ENCODE data around the gene BICC1.

BICC1 gene

DNA sequence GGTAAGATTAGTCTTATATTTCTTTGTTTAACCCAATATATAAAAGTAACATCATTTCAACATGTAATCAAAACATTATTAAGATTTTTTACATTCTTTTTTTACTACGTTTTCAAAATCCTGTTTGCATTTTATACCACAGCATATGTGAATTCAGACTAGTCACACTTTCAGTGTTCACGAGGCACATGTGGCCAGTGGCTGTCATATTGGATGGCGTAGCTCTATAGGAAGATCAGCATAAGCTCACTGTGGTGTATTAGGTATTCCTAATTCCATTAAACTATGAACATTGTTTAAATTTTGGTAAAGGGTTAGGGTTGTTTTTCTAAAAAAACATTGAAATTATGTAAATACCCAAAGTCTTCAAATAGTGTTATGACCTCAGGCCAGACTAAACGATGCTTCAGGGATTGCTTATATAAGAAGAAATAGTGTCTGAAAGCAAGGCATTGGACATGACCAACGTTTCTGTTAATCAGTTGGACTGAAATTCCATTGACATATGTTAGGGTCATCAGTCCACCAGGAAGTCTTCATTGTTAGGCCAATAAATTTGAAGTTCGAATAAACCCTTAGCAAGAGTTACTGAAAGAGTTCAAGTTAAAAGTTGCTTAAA lies 97.0 kb downstream of the BICC1 start:
- FAIRE-seq = no peak

DNA sequence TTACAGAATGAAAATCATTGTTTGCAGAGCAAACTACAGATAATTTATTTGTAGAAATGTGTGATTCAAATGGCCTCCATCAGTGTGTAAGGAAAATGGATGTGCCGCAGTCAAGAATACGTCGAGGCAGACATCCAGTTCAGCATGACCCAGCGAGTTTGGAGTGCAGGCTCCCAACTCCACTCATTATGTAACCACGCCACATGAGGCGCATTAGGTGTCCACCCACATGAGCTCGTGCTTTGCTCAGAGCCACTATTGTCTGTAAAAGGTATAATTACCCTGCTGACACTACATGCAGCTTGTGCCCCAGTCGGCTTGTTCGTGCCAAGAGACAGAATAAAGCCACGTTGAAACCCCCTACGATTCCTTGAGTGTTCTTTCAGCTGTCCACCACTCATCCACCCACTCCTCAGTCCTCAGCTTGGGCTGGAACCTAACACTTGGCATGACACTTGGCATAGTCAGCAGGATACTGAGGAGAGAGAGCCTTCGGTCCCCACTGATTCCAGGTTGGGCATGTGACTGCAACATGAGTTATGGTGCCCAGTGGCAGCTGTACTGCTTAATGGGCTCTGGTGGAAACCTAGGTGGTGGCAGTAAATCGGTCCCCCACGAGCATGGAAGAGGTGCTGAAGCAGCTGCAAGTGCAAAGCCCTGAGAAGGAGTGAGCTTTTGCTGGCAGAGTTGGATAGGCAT lies 102.7 kb downstream of the BICC1 start:
- no peak for FAIRE-seq

DNA sequence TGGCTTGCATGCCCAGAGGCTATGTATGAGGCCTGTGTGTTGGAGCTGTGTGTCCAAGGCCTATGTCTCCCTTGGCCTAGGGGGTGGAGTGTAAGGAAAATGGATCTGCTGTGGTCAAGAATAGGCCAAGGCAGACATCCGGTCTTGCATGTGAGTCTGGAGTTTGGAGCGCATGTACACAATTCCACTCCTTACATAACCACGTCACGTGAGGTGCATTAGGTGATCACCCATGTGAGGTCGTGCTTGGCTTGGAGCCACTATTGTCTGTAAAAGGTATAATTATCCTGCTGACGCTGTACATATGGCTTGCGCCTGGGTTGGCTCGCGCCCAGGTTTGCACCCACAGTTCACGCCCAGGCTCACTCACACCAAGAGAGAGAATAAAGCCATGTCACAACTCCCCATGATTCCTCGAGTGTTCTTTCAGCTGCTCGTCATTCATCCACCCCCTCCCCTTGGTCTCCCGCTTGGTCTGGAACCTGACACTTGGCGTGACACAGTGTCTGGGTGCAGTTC lies 105.5 kb downstream of the BICC1 start:
- FAIRE-seq = no peak

DNA sequence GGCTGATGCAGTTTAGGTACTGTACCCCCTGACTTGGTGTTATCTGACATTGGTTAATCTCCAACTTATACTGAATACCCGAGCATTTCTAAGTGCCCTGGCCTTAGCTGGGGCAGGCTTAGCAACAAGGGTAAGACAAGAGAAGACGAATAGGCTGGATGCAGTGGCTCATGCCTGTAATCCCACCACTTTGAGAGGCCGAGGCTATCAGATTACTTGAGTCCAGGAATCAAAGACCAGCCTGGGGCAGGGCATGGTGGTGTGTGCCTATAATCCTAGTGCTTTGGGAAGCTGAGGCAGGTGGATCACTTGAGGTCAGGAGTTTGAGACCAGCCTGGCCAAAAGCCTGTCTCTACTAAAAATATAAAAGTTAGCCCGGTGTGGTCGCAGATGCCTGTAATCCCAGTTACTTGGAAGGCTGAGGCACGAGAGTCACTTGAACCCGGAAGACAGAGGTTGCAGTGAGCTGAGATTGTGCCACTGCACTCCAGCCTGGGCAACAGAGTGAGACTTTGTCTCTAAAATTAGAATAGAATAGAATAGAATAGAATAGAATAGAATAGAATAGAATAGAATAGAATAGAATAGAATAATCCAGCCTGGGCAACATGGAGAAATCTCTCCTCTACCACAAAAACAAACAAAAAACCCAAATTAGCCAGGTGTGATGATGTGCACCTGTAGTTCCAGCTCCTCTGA lies 108.9 kb downstream of the BICC1 start:
- FAIRE-seq = no peak

DNA sequence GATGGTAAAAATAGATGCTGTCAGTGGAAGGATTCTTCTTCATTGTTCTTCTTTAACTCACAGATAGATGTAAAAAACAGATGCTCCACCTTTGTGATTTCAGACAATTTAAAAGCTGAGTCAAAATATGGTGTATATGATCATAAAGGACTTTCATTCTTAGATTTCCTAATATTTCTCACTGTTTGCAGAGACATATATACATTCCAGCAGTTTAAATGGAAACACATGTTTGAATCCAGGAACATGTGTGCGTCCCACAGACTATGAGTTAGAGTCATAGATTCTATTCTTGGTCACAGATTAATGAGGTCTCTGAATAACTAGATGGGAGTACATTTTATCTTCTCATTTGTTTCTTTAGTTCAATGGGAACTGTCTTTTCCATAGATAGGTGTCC lies 109.6 kb downstream of the BICC1 start:
- no peak for FAIRE-seq

DNA sequence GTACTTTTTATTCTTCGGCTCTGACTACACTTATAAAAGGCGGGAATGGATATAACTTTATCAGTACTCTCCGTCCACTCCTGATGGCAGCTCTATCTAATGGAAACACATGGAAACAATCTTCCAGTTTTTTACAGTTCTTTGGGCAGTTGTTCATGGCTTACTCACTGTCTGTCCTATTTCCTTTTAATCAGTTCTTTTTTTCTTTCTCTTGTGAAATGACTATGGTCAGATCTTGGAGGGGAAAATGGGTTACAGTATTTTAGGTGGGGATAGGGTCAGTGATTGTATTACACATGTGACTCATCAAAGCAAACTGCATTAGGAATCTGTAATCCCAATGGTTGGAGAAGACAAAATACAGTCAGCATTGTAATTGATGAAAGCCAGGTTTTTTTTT lies 112.4 kb downstream of the BICC1 start:
- no peak for FAIRE-seq

DNA sequence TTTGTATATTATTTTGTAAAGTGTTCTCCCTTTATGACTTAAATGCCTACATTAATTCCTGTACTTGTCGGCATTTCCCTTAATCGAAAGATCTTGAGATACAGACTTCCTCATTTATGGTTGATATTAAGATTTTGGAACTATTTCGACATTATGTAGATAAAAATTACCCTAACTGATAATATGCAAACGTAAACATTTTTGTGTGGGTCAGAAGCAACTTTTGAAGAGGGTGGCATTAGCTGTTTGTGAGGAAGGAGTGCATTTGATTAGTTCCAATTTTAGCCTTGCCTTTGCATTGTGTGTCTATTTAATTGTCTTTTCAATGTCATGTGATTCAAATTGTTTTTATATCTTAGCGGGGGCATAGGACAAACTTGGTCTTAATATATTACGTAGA lies 114.7 kb downstream of the BICC1 start:
- FAIRE-seq = no peak

DNA sequence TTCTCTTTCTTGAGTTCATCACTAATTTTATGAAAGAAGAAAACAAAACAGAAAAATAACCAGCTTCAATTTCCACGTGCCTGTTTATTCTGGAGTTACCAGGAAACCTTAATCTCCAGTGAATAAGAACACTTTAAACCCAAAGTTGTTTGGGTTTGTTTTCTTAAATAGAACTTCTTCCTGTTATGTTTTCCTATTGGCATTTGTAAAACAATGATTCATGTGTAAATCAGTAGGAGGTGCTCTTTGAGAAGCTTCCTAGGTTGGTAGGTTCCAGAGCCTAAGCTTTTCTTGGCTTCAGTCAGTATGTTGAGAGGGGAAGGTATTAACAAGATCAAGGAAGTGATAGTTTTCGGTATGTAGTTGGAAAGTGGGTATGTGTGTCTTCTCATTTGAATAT lies 119.0 kb downstream of the BICC1 start:
- no peak for FAIRE-seq

DNA sequence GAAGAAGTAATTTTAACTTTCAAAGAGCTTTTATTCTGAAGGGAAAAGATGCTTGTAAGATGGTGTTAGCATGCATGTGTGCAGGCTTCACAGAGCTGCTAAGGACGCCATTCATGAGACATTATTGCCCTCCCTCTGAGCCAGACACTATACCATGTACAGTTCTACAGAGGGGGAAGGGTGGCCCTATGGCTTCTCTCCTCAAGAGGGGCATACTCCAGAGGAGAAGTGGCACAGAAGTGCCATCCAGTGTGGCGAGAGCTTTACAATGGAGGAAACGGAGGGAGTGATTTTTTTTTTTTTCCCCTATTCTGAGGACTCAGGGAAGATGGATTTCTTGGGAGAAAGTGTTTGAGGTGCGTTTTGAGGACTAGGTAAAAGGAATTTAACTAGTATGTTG lies 119.5 kb downstream of the BICC1 start:
- no peak for FAIRE-seq

DNA sequence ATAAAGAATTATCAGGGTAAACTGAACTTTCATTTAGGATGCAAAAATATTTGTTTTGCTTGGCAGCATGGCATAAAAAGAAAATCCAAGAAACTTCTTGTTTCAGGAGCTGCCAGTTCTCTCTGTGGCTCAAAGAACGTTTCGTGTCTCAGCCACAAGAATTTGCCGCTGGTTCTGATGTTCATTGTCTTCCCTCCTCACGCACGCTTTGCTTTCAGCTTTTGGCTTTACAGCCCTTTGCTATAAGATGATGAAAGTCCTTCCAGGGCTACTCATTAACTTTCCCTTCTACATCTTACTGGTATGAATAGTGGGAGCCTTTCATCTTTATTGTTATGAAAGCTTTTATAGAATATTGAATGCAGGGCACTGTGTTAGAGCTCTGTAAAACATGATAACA lies 124.7 kb downstream of the BICC1 start:
- no peak for FAIRE-seq

DNA sequence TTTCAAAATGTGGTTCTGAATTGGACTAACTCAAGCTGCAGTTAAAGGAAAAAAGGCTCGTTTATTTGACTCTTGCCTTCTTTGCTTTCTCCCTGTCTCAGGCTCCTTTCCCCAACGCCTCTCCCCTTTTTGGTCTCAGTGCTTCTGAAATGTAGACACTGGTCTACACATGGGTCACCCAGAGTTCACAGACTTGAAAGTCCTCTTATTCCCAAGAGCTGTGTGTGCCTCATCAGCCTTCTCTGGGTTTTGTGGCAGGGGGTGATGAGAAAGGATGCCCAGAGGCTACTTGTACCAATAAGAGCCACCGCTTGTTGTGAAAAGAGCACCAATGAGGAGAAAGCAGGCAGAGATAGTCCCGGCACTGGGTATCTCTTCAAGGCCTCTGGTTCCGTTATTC lies 125.7 kb downstream of the BICC1 start:
- FAIRE-seq = no peak

DNA sequence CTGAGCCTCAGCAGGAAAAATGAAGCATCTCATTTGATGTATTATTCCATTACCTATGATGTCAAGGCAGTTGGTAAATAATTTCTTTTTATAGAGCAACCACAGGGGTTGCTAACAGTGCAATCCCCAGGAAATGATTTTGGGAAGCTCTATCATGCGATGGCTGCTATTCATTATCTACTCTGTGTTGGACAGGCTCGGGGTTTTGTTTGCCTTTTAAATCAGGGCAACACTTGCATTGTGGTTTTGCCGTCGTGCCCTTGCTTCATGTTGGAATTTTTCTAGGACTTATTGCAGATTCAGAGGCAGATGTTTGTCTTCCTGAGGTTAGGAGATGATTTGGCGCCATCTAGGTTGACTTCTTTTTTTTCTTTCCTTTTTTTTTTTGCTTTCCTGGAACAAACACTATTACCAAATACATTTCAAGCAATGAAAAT lies 128.4 kb downstream of the BICC1 start:
- no peak for FAIRE-seq

DNA sequence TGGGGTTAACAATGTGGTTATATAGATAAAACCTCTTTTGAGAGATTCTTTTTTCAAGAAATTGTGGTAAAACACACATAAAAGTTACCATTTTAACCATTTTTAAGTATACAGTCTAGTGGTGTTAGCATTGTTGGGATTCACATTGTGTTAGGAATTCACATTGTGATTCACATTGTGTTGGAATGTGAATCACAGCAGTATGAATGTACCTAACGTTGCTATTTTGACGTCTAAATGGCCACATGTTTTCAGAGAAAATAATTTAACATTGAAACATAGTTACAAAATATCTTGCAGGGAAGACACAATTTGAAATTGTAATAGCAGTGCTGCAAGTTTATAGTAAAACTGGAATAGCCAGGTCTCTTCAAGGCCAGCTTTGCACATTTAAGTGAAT lies 129.0 kb downstream of the BICC1 start:
- no peak for FAIRE-seq

DNA sequence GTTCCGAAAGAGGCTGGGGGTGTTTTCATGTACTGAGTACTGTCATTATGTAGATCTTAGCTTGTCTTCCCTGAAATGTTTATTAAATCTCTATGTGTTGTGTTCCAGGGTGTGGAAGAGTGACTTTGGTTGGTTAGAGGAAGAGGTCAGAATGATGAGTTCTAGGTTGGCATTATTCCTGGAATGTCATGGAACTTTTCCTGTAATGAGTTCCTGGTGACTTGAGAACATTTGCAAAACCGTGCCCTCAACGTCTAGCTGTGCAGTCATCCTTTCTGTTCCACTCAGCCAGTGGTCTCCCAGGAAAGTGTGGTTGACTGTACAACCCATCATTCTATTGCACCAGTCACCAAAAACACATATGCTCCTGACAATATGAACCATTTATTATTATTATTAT lies 129.6 kb downstream of the BICC1 start:
- no peak for FAIRE-seq

DNA sequence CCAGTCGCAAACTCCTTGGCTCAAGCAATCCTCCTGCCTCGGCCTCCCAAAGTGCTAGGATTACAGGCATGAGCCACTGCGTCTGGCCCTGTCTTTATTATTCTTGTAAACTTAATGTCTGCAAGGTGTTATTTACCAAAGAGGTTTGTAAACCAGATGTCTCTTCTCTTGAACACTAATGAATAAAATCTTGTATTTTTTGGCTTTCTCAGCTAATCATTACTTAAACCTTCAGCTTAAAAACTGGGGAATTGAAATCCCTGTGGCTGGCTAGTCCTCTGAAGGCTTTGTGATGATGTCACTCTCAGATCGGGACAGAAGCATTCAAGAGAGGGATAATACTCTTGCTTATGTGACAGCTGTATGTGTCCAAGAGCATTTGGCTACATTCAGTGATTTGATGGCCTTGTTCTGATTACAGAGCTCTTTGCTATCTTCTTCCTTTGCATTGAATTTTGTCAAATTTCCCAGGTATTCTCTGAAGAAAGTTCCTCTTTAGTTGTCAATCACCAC lies 130.3 kb downstream of the BICC1 start:
- FAIRE-seq = no peak

DNA sequence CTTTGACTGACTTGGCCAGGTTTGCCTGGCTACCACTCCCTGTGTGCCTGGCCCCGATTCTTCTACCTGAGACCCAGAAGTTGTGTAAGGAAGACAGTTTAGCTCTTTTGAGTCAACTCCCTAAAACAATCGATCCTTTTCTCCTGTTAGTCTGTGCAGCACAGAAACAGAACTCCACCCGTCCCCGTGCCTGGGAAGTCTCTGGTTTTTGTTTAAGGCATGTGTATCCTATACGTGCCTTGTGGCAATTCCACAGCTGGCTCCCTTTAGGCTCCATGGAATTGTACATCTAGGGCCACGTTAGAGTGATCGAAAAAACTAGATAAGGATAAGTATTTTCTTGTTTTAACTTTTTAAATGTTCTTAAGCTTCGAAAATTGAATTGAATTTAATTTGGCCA lies 131.6 kb downstream of the BICC1 start:
- no peak for FAIRE-seq

DNA sequence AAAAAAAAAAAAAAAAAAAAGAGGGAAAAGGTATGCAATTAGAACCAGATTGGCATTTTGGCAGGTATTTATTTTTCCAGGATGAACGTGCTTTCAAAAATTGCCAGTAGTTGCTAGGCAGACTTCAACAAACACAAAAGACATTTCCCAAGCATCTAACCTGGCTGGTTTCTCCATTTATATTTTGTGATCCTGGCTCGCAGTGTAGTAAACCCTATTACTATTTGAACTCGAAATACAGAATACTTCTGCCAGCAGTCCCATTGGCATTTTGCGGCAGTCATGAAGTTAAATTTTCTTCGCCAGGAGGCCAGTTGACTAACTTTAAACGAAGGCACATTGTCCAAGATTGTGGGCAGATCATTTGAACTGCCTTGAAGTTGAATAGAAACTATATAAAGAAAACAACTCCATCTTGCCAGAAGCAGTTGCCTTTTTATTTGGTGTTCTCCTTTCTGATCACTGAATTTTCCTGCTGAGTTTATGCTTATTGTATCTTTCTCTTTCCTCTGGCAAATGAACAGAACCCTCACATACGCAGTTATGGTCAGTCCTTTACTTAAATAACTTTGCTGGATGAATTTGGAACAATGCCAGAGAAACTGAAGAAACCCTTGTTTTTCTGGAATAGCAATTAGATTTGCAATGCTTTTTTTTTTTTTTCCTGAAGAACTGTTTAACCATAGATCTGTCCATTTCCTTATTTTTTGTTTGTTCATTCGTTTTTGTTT lies 132.9 kb downstream of the BICC1 start:
- no peak for FAIRE-seq

DNA sequence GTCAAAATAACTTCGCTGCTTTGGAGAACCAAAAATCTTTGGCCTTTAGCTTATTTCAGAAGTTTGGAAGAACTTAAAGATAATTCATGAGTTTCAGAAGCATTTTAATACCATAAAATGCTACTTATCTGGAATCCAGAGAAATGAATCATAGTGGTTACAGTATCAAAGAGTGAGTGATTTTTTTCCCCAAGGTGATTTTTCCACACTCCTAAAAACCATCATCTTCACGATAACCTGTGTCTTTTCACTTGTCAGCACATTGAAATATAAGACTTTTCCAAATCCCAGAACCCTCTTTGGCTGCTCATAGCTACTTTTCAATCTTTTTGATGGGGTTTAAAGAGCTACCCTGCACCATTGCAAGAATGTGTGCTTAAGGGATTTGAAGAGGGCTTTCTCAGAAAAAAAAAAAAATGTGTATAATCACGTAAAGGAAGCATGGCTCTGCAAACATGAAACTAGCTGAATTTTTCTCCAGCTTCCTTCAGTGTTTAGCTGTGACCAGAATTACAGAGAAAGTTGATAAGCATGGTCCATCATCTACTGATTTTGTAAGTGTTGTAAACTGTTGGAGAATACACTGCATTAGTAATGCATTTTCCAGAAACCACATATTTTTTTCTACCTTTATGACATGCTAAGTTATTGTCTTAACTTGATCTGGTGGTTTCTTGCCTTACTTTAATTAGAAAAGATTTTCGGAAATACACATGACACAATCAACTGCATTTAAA lies 134.9 kb downstream of the BICC1 start:
- FAIRE-seq = no peak

DNA sequence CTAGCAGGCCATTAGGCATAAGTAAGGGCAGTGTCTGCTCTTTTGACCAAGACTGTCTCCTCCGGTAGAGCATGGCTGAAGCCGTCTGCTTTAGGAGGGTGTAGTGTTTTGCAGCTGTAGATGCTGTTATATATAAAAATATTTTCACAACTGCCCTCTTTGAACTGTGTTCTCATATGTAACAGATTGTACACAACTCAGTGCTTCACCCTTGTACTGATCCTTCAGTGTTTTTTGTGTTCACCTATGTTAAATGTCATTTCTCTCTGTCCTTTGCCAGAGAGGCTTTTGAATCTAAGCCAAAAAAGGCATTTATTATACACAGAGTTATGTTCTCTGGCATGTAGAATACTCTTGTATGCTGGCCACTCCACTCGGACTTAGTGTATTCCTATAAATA lies 135.5 kb downstream of the BICC1 start:
- FAIRE-seq = no peak

DNA sequence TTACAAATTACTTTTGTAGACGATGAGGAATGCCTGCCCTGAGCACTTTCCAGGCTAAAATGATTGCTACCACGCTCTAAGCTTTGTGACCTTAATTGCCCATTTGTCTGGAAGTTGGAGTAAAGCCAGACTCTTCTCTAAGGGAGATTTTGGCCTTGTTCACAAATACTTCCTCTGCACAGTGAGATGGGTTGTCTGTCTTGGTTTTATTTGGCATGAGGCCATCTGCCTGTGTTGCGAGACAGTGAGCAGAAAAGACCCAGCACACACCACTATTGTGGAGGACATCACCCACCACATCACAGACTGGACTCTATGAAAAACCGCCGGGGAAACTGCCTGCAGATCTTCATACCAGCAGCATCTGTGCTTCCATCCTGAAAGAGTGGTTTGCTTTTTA lies 138.4 kb downstream of the BICC1 start:
- no peak for FAIRE-seq

DNA sequence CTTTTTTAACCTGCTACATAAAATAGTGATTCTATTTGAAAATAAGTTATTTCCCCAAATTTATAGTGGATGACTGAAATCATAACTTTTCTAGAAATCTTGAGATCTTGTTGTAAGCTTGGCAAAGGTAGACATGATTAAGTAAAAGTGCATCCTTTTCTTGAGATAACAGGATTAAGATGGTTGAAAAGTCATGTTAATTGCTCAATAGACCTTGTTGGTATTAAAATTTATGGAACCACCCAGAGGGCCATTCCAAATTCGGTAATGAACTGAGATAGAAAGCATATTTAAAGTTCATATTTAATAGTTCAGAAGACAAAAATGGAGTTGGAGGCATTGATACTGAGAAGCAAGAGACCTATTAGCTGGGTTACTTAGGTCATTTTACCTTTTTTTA lies 139.1 kb downstream of the BICC1 start:
- no peak for FAIRE-seq

DNA sequence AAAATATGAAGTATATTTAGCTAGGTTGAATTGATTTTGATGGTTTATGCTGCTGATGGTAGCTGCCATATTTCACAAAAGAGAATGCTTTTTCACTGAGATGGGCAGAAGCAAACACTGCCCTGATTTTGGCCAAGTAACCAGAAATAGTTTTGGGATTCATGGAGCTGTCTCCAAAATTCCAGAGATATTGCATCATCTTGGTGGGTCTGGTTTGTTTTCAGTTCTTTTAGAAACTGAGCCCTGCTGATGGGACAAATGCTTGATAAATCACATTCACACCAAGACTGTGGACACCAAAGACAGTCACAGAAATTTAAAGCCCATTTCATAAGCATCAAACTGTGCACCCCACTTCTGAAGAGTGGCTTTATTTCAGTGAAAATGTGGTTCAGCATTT lies 140.5 kb downstream of the BICC1 start:
- FAIRE-seq = no peak

Measured in colon (tissue), 2 donors.